ENCODE measurements around the gene PLA2G2F.

- TF ChIP-seq ZSCAN20 (CRISPR knock-in tag; IDR thresholded peaks at IDR 0.05) (no peak), CTCF (IDR thresholded peaks at IDR 0.05) (no peak), HES2 (IDR thresholded peaks at IDR 0.05) (no peak), EP300 (IDR thresholded peaks at IDR 0.05) (no peak), CHD2 (IDR thresholded peaks at IDR 0.05; ENCODE audit: low read length, partially characterized antibody) (no peak), JUNB (IDR thresholded peaks at IDR 0.05) (no peak), POLR2A (IDR thresholded peaks at IDR 0.05; ENCODE audit: low read length) (no peak), MAZ (IDR thresholded peaks at IDR 0.05; ENCODE audit: borderline replicate concordance, low read depth, low read length) (no peak), ESRRA (IDR thresholded peaks at IDR 0.05; ENCODE audit: borderline replicate concordance, low read length) (no peak), BCL3 (IDR thresholded peaks at IDR 0.05) (no peak)
Observed at GRCh38 chr1:20112279-20113000, 26.7 kb upstream of the PLA2G2F start.
